GM19099 (cell line): ENCODE data around the gene RAB42.

Experiments used
- POLR2A ChIP-seq: IDR thresholded peaks from 3 replicates; pipeline ENCODE4 v1.6.1; 2011; ENCODE audit warnings: low read depth; ENCODE audit not compliant: insufficient read length; ENCODE audit errors: extremely low read depth

RAB42 gene

DNA sequence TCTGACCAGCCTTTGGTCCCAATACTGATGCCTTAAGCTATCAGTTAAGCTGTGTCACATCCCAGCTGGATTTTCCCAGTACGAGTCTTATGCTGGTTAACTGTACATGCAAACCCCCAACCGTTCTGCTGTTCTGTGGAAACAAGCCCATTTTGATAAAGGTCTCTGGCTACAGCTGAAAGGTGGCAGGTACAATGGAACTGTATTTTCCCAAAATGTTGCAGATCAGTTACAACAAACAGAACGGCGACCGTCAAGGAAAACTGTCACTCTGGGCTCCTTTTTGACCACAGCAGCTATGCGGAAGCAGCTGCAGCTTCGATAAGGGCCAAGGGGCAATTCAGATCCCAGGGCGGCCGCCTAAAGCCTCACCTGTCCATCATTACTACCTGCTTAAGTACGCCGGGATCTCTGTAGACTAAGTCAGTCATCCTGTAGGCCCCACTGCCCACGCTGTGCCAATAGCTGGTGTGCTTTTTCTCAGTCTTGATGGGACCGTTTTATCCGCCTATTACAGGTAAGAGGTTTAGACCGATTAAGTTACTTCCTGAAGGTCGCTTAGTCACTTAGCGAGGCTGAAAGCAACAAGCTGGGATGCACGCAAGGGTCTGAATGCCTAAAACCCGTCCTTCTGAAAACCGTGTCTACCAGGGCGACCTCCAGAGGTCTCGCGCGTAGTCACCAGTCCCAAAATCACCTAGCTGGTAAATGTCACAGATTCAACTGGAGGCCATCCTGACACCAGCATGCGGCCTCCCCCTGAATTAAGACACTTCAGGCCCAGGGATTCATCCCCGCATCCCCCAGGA is 11.1 kb upstream of the RAB42 start:
- peak; percentile 6 for TF ChIP-seq POLR2A

DNA sequence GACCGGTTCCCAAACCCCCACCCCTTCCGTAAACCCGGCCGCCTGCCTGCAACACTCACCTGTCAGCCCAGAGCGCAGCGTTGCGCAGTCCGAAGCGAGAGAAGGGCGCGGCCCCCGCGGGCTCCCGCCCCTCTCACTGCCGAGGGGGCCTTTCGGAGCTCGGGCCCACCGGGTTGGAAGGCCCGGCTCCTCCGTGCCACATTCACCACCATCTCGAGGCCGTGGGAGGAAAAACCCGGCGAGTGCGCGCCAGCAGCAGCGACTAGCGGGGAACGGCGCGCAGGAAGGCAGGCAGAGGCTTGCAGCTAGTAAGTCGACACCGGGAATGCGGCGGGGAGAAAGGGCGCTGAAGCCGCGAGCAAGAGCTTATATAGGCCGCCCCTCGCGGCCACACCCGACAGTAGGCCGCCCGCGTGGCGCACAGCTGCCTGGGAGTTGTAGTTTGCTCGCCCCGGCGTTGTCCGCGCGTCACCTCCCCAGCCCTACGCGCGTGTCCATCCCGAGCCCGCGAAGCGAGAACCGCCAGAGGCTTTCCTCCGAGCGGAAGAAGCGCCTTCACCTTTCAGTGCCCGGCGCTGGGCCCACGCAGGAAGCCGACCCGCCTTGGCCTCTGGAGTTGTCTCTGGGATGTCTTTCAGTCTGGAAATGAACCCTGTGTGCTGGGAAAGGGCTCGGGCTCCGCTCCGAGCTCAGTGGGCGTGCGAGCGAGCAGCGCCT is 10.4 kb upstream of the RAB42 start:
- peak; percentile 100 for TF ChIP-seq POLR2A

DNA sequence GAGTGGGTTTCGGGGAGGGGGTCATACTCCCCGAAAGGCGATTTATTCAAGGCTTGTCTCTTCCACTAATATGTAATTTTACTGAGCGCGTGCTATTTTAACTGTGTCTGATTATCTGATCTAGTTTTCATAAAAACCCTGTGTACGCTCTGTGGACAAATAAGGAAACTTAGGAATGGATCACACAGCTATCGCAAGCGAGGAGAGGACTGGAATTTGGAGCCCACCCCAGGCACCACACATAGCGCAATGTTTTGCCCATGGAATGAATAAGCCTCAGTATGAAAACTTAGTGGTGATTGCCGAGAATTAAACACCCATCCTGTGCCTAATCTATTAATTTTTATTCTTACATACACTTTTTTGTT is 9.8 kb upstream of the RAB42 start:
- no peak for TF ChIP-seq POLR2A

DNA sequence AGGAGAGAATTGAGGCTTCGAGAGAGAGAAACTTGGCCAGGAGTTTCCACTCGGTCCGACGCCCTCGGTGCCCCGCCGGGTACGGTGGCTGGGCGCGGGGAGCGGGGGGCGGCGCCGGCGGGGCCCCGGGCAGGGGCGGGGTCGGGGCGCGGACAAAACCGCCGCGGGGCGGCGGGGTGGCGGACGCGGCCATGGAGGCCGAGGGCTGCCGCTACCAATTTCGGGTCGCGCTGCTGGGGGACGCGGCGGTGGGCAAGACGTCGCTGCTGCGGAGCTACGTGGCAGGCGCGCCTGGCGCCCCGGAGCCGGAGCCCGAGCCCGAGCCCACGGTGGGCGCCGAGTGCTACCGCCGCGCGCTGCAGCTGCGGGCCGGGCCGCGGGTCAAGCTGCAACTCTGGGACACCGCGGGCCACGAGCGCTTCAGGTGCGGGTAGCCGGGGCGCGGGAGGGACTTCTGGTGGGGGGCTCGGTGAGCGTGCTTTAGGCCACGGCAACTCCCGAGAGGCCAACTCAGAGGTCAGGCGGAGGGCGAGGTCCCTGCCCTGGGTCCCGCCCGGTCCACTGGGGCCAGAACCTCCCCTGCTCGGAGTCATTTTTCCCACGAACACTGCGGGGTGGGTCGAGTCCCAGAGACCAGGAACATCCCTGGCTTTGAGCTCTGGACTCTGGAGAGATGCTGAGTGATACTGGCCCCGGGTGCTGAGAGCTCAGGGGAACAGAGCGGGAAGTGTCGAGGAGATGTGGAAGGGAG is 431 bp downstream of the RAB42 start:
- peak; percentile 48 for TF ChIP-seq POLR2A

DNA sequence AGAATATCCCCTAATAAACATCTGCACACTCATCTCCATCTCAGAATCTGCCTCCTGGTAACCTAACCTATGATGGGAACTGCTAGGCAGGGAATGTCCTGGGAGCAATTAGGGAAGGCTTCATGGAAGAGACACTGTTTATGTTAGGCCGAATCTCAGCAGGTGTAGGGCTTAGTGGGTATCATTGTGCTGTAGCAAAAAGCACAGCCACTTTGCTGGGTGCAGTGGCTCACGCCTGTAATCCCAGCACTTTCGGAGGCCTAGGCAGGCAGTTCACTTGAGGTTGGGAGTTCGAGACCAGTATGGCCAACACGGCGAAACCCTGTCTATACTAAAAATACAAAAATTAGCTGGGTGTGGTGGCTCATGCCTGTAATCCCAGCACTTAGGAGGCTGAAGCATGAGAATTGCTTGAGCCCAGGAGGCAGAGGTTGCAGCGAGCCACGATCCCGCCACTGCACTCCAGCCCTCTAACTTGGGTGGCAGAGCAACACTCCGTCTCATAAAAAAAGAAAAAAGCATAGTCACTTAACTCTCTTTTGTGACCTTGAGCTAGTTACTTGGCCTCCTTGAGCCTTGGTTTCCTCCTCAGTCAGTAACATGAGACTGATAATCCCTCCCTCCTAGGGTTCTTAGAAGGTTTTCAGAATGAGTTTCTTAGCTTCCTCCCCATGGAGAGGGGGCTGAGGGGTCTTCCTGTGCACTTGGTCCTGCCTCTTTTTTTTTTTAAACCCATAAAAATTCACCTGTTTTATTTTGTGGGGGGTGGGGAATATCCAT is 3.5 kb downstream of the RAB42 start:
- no peak for TF ChIP-seq POLR2A

DNA sequence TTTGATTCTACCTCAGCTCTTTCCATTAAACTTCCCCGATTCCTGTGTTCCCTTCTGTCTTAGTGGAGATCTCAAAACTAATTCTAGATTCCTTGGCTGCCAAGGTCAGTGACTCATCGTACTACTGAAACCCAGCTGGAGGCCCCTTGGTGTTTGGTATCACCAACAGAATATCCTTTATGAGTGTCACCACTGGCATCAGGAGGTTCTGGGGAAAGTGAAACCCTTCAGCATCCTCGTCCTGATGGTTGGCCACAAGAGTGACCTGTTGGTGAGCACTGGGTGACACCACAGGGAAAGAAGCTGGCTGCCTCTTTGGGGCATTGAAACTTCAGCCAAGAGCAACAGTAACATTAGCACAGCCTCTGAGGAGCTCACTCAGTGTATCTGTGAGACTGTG is 9.6 kb downstream of the RAB42 start:
- no peak for TF ChIP-seq POLR2A

DNA sequence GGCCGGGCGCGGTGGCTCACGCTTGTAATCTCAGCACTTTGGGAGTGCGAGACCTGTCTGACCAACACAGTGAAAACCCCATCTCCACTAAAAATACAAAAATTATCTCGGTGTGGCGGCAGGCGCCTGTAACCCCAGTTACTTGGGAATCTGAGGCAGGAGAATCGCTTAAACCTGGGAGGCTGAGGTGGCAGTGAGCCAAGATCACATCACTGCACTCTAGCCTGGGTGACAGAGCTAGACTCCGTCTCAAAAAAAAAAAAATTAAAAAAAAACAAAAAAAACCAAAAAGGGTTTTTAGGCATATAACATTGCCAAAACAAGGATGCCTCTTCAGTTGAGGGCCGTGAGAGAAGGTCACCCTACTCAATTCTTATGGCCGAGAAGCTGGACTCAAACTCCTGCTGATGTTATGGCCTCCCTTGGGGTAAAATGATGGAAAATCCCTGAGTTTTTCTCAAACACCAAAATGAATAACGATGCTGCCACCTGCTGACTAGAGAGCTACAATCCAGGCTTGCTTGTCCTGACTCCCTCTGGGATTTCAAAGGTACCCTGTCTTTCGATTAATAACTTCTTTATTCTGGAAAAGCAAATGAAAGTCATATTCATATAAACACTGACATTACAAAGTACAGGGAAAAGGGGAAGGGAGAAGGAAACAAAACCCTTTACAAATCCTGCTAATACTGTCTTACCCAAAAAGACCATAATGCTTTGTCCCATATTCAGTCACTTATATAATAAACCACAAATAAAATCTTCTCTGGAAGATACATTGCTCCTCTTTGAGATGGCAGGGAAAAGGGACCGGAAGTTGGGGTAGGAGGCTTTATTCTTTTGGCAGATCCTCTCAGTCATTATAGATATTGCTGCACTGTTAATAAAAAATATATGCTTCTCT is 10.7 kb downstream of the RAB42 start:
- no peak for TF ChIP-seq POLR2A

DNA sequence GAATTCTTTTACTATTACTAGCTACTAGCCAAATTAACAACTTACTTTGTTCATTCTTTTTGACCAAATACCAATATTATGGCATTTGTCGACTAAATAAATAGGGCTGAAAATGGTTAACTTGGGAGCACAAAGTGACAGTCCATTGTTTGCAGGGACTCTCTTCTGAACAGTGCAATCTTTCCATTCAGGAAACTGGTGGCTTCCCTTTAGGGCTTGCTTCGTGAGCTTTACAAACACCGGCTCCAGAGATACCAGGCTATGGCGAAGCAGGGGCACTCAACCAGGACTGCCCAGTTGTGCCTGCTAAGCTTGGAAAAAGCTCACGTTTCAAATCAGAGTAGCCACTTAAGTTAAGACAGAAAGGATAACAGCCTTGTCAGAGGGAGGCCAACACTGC is 12.3 kb downstream of the RAB42 start:
- TF ChIP-seq POLR2A, result no peak

DNA sequence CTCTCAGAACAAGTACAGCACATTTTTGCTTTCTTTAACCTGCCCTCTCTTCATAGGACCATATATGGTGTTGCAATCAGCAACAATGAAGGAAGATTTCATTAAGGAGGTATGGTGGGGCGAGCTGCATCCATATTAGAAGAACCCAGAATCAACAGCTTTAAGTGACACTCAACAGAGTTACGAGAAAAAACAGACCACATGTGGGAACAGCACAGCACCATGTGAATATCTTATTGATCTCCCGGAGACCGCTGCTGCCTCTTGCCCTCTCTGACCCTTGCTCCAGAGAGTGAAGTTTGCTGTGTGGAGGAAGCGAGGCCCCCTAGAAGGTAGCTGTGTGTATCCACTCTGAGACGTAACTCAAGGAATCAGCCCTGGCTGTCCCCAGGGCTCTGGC is 12.9 kb downstream of the RAB42 start:
- TF ChIP-seq POLR2A, result no peak

DNA sequence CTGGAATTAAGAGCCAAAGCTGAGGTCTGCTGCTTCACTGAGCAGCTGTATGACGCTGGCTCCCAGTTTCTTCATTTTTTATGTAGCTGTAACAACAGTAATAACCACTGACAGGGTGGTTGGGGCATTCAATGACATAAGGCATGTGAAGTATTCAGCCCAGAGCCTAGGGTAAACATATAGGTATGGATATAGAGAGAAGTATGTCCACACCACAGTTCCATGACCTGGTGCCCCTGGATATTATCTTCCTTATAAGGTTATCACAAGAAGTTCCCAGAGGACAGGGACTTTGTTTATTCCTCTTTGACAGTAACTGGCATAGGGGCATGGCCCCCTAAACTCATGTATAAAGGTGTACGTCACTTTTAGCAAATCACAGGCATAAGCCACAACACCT is 14.7 kb downstream of the RAB42 start:
- no peak for TF ChIP-seq POLR2A

DNA sequence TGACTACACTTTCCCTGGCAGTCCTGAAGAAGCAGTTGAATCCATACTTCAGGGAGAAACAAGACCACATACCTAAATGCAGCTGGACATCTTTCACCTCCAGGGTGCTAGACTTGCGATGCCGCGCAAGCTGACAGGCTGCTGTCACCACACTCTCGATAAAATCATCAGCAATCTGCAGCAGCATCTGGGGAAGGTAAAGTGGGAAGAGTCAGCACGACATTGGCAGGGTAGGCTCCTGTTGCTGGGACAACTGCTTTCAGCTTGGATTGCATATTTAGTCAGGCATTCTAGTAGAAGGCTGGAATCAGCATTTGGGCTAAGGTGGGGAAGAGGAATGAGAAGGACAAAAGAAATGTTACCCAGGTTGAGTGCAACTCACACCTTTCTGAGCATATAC is 21.1 kb downstream of the RAB42 start:
- TF ChIP-seq POLR2A, result no peak

DNA sequence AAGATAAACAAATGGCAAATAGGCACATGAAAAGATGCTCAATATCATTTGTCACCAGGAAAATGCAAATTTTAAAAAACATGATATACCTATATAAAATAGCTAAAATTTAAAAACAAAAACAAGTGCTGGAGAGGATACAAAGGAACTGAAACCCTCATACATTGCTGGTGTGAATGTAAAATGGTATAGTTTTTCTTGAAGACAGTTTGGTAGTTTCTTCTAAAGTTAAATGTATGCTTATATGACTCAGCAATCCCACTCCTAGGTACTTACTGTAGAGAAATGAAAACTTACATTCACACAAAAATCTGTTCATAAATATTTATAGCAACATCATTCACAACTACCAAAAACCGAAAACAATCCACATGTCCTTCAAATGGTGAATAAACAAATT is 39.6 kb downstream of the RAB42 start:
- TF ChIP-seq POLR2A, result no peak

DNA sequence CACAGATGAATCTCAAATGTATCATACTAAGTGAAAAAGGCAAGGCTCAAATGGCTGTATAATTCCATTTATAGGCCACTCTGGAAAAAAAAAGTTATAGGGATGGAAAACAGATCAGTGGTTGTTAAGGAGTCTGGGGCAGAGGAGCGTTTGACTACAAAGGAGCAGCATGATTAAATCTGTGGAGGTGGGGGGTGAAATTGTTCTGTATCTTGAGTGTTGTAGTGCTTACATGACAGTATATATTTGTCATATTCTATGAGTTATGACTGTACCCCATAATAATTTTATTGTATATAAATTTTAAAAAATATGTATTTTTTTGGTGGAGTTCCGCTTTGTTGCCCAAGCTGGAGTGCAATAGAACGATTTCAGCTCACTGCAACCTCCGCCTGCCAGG is 40.5 kb downstream of the RAB42 start:
- no peak for TF ChIP-seq POLR2A

DNA sequence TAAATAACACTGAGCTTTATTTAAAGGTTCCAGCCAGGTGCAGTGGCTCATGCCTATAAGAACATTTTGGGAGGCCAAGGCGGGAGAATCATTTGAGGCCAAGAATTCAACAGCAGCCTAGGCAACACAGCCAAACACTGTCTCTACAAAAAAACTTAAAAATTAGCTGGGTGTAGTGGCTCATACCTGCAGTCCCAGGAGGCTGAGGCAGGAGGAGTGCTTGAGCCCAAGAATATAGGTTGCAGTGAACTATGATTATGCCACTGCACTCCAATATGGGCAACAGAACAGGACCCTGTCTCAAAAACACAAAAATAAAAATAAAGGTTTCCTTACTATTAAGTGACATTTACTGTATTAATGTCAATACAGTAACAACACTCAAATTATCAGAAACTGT is 48.7 kb downstream of the RAB42 start:
- no peak for TF ChIP-seq POLR2A
